Cardiac fibroblast (primary cell): Measurements from ENCODE around the gene TP53I13.
"Not testable (repeated sequence)": the region's sequence is repeated elsewhere in the genome, so short reads cannot be mapped to it uniquely, and the experiment has no call there.

Experiments used
- DNase-seq, 2 donors: peaks; one replicate each; pipeline versions ENCODE4 v3.0.0 to v3.0.0-alpha.2; 2010; ENCODE audit warnings: low read depth in 2 of 2
- H3K4me3 ChIP-seq, 2 donors: replicated peaks in 1 of 2; 1 replicate in 1 of 2; 2 replicates in 1 of 2; pipeline ENCODE4 v1.5.1; 2011; ENCODE audit warnings: low read depth in 2 of 2, low read length in 2 of 2, mild to moderate bottlenecking in 2 of 2, moderate library complexity in 1 of 2
- CTCF ChIP-seq: IDR thresholded peaks from one replicate; pipeline ENCODE4 v1.5.1; 2011; ENCODE audit warnings: low read depth, mild to moderate bottlenecking, low read length, inconsistent platforms

Gene TP53I13

GRCh38 chr17:29546830-29547229 lies 21.7 kb upstream of the TP53I13 start:
- TF ChIP-seq CTCF: no peak
- H3K4me3 ChIP-seq: no peak overlapping the region
- DNase-seq: peak in 1 of 2 donors; percentile 32

GRCh38 chr17:29549177-29549923 lies 19.2 kb upstream of the TP53I13 start:
- no peak for TF ChIP-seq CTCF
- H3K4me3 ChIP-seq: no peak overlapping the region
- peak in 1 of 2 donors; percentile 51 for DNase-seq

GRCh38 chr17:29555840-29556239 lies 12.7 kb upstream of the TP53I13 start:
- no peak for DNase-seq
- no peak overlapping the region for H3K4me3 ChIP-seq
- no peak for TF ChIP-seq CTCF

- DNase-seq: peak; percentile 32 to 52
- H3K4me3 ChIP-seq: no peak overlapping the region
- TF ChIP-seq CTCF: no peak
These were observed 11.3 kb upstream of the TP53I13 start for GRCh38 chr17:29557085-29557738.

GRCh38 chr17:29557739-29558116 lies 10.8 kb upstream of the TP53I13 start:
- no peak for TF ChIP-seq CTCF
- DNase-seq: no peak
- H3K4me3 ChIP-seq: no peak overlapping the region

GRCh38 chr17:29558139-29558538 lies 10.4 kb upstream of the TP53I13 start:
- not testable (repeated sequence) for DNase-seq, H3K4me3 ChIP-seq

GRCh38 chr17:29559640-29560039 lies 8.9 kb upstream of the TP53I13 start:
- DNase-seq: no peak
- no peak overlapping the region for H3K4me3 ChIP-seq
- TF ChIP-seq CTCF: no peak
